GM18861 (cell line): ENCODE results near the gene RMDN3.

Source experiments
- ATAC-seq: cut with Tn5 transposase; IDR thresholded peaks from one replicate; pipeline ENCODE4 v1.9.1; 2021; ENCODE audit not compliant: unreplicated experiment

Gene RMDN3

DNA sequence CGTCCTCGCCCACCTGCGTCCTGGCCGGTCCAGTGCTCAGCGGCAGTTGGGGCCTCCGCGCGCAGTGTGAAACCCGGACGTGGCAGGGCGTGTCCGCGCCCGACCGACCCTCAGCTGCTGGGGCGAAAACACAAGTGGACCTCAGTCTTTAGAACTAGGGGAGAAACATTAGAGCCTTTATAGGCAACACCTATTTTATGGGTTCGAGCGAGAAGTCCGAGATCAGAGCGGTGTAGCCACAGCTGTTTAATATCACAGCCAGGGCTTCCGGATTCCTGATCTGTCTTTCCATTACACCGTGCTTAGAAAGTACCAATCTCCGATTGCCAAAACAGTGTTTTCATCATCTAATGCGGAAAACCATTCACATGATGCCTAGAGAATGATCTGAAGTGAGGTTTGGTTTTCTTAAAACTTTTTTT lies 59.6 kb downstream of the RMDN3 start:
- peak; percentile 15 for ATAC-seq

DNA sequence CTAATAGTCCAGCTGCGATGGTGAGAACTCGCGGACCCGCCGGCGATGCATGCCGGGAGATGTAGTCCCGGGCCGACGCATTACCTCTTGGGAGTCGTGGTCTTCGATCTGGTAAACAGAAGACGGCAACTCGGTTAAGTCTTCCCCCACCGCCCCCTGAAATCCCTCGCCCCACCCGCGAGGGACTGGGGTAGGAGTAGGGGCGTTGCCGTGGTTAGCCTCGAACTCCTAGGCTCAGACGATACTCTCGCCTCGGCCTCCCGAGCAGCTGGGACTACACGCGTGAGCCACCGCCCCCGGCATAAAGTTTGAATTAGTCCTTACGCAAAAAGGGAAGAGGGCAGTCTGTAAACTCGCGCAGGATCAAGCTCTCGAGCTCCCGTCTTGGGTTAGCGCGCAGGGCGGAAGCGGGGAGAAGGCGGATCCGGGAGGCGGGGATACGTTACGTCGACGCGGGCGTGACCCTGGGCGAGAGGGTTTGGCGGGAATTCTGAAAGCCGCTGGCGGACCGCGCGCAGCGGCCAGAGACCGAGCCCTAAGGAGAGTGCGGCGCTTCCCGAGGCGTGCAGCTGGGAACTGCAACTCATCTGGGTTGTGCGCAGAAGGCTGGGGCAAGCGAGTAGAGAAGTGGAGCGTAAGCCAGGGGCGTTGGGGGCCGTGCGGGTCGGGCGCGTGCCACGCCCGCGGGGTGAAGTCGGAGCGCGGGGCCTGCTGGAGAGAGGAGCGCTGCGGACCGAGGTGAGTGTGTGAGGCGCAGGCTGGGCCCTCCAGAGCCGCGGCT lies 60.2 kb downstream of the RMDN3 start, which contains the start of gene RAD51:
Gene RAD51, plus strand, starts transcription at position 487 of the 781 bp plus-strand sequence. CDS start 3,585 bp downstream, outside the sequence.
- peak; percentile 63 for ATAC-seq

DNA sequence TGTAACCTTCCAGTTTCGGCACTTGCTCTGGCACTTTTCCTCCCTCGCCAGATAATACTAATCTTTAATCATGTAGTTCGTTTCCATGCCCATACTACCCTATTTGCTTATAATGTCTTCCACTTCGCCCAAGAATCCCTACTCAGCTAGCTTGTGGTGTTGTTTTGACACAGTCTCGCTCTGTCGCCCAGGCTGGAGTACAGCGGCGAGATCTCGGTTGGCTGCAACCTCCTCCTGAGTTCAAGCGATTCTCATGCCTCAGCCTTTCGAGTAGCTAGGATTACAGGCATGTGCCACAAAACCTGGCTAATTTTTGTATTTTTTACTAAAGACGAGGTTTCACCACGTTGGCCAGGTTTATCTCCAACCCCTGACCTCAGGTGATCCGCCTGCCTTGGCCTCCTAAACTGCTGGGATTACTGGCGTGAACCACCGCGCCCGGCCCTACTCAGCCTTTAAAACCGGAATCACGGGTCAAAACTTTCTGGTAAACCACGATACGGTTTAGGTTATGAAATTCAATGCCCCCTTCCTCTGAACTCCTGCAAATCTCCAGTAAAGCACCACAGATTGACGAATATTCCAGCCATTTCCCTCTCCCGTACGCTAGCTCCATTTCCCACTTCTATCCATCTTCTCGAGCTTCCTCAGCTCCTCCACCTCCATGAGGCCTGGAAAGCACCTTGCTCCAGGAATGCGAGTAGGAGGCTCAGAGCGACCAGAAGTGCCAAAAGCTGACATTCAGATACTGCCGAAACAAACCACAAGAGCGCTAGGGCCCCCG lies 61.0 kb downstream of the RMDN3 start:
- ATAC-seq, result no peak

DNA sequence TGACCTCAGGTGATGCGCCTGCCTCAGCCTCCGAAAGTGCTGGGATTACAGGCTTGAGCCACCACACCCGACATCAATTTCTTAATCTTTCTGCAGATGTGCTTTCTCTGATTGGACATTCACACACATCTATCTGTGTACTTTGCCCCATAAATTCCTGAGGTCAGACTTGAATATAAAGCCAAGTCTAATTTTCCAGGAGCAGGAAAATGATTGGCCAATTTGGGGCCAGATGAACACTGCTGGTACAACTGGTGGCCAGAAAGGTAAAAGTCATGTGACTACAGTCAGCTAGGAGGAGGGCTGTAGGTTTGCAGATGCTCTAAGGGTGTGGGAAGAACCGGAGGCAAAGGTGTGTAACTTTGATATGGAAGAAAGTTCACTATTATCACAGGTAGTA lies 63.3 kb downstream of the RMDN3 start:
- no peak for ATAC-seq

DNA sequence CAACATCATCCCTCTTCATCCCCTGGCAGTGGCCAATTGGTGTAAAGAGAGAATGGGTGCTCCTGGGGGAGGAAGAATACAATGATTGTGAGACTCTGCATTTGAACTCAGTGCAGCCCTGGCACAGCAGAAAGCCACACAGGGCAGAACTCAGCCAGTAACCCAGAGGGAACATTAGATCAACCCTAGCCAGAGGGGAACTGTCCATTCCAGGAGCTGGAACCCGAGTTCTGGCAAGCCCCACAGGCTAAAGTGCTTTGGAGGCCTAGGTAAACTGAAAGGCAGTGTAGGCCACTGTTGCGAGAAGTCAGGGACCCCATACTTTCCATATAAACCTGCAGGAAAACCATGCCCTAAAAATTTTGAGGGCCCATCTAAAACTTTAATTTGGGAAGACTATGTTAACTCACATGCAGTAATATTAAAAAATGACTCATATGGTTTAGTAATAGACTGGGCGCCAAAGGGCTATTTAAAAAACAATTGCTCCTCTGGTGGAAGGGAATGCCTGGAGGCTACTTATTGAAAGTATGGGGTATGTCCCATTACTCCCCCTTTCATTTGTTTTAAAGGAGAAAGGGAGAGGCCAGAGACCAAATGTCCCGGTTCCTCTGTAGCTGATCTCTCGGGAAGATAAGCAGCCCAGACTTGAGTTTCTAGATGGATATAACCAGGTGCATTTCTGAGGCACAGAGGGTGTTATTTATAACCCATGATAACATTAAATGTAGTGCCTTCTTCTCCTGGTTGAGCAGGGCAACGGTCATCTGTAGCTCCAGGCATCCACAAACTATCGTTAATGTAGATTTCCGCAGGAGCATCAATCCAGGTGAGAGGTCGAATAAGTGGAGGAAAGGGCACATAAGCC lies 65.9 kb downstream of the RMDN3 start:
- ATAC-seq, result no peak
